GM12892 (cell line): ENCODE data around the gene C10orf88.

Experiments used
- DNase-seq: peaks from one replicate; pipeline ENCODE4 v3.0.0; 2011; ENCODE audit not compliant: insufficient read length
- FAIRE-seq: peaks from 2 replicates; lab custom pipeline; 2011; peaks lifted over from hg19 to GRCh38; lab: Jason Lieb, UNC
- POLR2A ChIP-seq: IDR thresholded peaks from 2 replicates; pipeline ENCODE4 v1.6.1; 2011; ENCODE audit warnings: low read depth, low read length, control low read depth
- POLR2AphosphoS5 ChIP-seq: IDR thresholded peaks from 2 replicates; pipeline ENCODE4 v1.6.1; 2011; ENCODE audit warnings: low read depth, low read length, control low read depth
- TAF1 ChIP-seq: IDR thresholded peaks from 2 replicates; pipeline ENCODE4 v1.6.1; 2011; ENCODE audit warnings: low read depth, mild to moderate bottlenecking, control low read depth, low read length, borderline replicate concordance

The C10orf88 gene

GRCh38 chr10:122884166-122884565, 69.9 kb downstream of the C10orf88 start:
- TF ChIP-seq POLR2AphosphoS5 (no peak), TAF1 (no peak), POLR2A (no peak)
- DNase-seq: no peak
- no peak for FAIRE-seq

GRCh38 chr10:122882766-122883165, 71.3 kb downstream of the C10orf88 start:
- FAIRE-seq: no peak
- DNase-seq: no peak
- no peak for TF ChIP-seq POLR2AphosphoS5
- no peak for TF ChIP-seq TAF1
- no peak for TF ChIP-seq POLR2A
